GM21381 (cell line): ENCODE results near the gene ZNF689.

Source experiments
- ATAC-seq: cut with Tn5 transposase; IDR thresholded peaks from one replicate; pipeline ENCODE4 v1.9.1; 2021; ENCODE audit warnings: mild to moderate bottlenecking, moderate library complexity; ENCODE audit not compliant: unreplicated experiment

ZNF689 gene

GRCh38 chr16:30566531-30566930 is 43.7 kb downstream of the ZNF689 start:
- ATAC-seq: no peak

- ATAC-seq: no peak
Measured at GRCh38 chr16:30565984-30566383, 44.2 kb downstream of the ZNF689 start.

DNA sequence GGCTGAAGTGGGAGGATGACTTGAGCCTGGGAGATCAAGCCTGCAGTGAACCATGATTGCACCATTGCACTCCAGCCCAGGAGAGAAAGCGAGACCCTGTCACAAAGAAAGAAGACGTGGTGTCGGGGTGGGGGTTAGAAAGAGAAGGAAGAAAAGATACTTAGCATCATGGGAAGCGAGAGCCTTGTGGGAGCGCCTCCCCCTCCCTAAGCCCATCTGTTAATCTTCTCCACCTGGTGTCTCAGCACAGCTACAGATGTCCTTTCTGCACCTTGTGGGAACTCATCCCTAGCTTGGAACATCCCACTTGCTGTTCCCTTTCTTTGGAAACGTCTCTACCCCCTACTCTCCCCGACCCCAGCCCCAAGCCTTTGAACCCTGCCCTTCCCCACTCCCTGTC is 44.7 kb downstream of the ZNF689 start:
- no peak for ATAC-seq

- ATAC-seq: no peak
Measured at GRCh38 chr16:30562021-30562420, 48.2 kb downstream of the ZNF689 start.

DNA sequence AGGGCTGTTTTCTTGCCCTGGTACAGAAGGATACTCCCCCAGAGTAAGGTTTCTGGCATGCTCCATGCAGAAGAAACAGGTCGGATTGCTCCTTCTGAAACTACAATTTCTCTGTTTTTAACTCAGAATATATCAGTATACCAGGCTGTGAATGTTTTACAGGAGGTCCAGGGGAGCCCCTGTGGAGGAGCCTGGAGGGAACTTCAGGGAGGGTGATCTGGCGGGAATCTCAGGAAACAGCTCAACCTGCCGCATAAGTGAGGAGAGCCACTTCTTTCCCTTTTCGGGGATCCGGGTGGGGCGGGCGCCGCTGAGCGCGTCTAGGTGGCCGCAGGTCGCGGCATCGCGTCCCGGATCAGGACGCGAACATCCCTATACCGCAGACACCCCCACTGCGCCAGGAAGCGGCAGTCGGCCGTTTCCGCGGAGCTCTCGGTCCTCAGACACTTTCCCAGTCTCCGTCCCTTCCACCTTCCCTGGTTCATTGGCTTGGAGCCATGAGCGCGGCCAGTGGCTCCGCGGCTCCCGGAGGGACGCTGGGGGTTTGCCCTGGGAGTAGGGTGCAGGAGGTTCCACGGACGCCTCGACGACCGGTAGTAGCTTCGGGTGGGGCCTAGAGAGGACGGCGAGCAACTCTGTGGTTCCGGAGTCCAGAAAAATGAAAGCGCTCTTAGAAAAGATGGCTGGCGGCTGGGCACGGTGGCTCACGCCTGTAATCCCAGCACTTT is 48.9 kb downstream of the ZNF689 start:
- ATAC-seq: no peak

DNA sequence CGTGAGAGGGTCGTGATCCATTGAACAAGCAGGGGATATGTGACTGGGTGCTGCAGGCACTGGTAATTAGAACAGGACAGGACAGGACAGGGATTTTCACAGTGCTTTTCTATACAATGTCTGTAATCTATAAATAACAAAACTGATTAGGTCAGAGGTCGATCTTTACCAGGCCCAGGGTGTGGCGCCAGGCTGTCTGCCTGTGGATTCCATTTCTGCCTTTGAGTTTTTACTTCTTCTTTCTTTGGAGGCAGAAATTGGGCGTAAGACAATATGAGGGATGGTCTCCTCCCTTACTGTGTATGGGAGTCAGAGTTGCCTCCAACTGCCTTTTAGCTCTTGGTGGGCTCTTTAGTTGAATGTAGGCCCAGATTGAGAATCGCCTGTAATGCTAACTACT is 50.5 kb downstream of the ZNF689 start:
- ATAC-seq: no peak

DNA sequence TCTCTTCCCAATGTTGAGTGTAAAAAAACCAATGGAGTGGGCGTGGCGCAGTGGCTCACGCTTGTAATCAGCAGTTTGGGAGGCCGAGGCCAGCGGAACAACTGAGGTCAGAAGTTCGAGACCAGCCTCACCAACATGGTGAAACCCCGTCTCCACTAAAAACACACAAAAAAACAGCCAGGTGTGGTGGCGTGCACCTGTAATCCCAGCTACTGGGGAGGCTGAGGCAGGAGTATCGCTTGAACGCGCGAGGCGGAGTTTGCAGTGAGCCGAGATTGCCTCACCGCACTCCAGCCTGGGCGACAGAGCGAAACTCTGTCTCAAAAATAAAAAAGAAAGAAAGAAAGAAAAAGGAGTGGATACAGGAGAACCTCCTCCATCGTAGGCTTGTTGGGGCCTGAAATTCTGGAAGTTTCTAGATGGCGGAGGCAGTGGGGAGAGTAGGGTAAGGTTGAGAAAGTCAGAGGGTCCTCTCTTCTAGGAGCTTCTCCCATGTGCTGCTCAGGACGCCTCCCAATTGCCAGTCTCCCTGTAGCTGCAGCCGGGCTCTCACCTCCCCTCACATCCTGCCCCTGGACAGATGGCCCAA is 51.3 kb downstream of the ZNF689 start:
- no peak for ATAC-seq

DNA sequence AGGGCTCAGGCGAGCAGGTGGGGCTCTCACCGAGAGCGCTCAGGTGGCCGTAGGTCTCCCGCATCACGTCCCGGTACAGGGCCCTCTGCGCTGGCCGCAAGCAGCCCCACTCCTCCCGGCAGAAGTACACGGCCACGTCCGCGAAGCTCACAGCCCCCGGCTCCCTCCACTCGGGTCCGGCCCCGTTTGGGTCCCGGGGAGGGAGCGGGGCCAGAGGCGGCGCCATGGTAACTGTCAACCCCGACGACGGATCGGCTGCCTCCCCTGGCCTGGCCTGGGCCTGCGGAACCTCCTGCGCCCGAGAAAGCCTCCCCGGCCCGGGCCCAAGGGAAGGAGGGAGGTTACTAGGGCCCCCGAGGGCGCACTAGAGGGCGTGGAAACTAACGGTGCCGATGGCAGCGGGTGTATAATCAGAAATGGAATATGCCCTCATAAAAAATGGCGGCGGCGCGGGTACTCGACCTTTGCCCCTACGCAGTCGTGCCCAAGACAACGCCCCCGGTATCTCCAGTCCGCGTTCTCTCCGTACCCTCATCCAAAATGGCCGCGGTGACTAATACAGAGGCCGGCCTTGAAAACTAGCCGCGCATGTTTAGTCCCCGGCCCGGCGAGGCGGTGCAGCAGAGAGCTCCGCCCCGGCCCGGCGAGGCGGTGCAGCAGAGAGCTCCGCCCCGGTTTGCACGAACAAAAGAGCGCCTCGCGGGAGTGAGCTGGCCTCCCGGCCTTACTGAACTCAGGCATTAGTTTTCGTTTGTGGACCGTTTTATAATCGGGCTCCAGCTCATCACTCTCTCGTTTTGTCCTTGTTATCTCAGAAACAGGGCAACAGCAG is 52.0 kb downstream of the ZNF689 start, which contains the start of gene ZNF764:
Gene ZNF764 (minus strand): TSS at position 418 of the 832 bp plus-strand sequence. CDS start 192 bp downstream, at position 226.
- peak; percentile 85 for ATAC-seq

DNA sequence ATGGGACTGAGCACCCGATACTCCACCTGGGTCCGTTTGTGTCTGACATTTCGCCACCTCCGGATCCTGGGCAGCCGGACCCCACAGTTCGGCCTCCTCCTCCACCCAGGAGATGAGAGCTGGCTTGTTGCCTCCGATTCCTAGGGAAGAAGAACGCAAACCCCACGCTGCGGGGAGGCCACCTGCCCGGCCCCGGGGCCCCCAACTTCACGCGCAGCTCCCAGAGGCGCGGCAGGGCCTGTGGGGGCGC is 52.6 kb downstream of the ZNF689 start:
- ATAC-seq: peak; percentile 1

DNA sequence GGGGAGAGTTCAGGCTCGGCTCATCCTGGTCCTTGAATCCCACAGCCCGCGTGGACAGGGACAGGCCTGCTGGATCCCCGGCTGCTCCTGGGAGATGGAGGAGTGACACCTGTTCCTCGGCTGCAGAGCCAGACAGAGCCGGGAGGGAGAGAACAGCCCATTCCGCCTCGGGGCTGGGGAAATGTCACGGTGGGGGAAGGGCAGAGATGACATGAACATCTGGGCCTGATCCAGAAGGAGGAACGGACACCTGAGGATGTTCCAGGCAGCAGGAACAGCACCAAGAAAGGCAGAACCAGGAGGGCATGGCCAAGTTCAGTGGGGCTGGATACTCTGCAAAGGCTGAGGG is 54.1 kb downstream of the ZNF689 start:
- ATAC-seq: no peak

- ATAC-seq: no peak
Measured at GRCh38 chr16:30555315-30556124, 54.7 kb downstream of the ZNF689 start.

- ATAC-seq: no peak
Measured at GRCh38 chr16:30554557-30555314, 55.5 kb downstream of the ZNF689 start.

- ATAC-seq: no peak
Measured at GRCh38 chr16:30553393-30553899, 56.7 kb downstream of the ZNF689 start.

DNA sequence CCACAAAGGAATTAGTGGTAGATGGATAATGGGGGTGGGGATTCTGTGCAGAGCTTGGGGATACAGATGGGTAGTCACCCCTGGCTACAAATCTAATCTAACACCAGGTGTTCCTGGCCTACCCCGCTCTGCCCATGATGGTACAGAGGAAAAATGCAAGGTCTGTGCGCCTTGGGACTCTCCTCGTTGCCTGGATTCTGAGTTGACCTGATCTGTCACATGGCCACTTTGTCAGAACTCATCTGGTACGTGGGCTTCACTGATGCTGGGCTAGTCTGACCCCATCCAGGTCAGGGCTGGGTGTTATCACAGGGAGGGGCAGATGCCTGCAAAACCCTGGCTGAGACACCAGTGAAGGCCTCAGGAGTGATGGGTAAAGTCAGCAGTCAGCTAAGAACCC is 57.2 kb downstream of the ZNF689 start:
- no peak for ATAC-seq
